Measurements from ENCODE around the gene EML4. TPM values are rescaled to one million over a fixed set of nuclear protein-coding genes. Genes with fewer than 3 reads are reported as not detected.

Gene EML4
- total RNA-seq, 3 donors from 2014 or later: 19.4 to 68.5 (median 36.7) TPM

DNA sequence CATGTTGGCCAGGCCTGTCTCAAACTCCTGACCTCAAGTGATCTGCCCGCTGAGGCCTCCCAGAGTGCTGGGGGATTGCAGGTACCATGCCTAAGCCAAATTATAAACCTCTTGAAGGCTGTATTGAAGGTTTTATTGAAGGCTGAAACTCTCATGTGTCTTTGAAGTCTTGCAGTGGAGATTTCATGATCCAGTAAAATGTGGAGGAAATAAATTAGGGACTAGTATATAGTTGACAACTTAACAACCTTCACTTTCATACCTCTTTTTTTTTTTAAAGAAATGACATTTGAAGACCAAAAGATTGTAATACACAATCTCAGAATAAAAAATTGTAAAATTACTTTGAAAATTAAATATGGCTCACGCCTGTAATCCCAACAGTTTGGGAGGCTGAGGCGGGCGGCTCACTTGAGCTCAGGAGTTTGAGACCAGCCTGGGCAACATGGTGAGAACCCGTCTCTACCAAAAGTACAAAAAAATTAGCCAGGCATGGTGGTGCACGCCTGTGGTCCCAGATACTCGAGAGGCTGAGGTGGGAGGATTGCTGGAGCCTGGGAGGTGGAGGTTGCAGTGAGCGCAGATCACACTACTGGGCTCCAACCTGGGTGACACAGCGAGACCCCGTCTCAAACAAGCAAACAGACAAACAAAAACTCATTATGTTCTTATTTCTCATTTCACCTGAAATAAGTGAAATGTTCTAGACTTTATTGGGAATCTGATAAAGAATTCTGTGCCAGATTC, 8.0 kb downstream of the EML4 start:
- Histone ChIP-seq H3K27ac (no peak overlapping the region), H3K27me3 (no peaks in the 10 kb centered on the region), H3K9me3 (no peaks in the 10 kb centered on the region), H3K4me3 (no peak overlapping the region), H3K4me1 (no peaks in the 10 kb centered on the region), H3K36me3 (no peaks in the 10 kb centered on the region)
- no peak for TF ChIP-seq POLR2AphosphoS5 (IDR thresholded peaks at IDR 0.05)
- TF ChIP-seq CTCF (IDR thresholded peaks at IDR 0.05): no peak
- TF ChIP-seq POLR2A (IDR thresholded peaks at IDR 0.05): no peak
- intact Hi-C loops (cut with DNase I; ENCODE audit: low total_unique reads): loop anchor here (1.0 kb wide), 1 partner anchor 11 kb away; no protein-coding TSS in a partner anchor
- no peak for DNase-seq (ENCODE audit: low spot score in 2 of 2)

- Histone ChIP-seq H3K27ac (no peak overlapping the region), H3K4me1 (no peaks in the 10 kb centered on the region), H3K4me3 (no peak overlapping the region), H3K9me3 (no peaks in the 10 kb centered on the region), H3K27me3 (no peaks in the 10 kb centered on the region), H3K36me3 (no peaks in the 10 kb centered on the region)
- intact Hi-C loops (cut with DNase I; ENCODE audit: low total_unique reads): no loop called here
- no peak for DNase-seq (ENCODE audit: low spot score in 2 of 2)
- TF ChIP-seq POLR2AphosphoS5 (IDR thresholded peaks at IDR 0.05) (no peak), CTCF (IDR thresholded peaks at IDR 0.05) (no peak)
Observed at GRCh38 chr2:42178335-42178734, 9.2 kb downstream of the EML4 start.

DNA sequence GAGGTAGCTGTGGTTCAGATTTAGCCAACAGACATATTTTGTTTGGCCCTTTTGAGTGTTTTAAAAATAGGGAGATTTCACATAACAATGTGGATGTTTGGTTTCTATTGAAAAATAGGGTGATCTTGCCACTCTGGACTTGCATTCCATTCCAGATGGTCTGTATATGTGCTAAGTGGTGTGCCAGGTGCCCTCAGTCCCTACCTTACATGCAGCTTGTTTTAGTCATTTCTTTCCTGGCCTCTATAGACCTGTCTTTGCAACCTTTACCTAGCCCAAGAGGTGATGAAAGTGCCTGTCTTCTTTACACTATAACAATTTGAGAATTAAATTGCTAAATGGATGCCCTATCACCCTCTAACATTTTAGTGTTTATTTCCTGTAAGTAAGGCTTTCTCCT, 11.1 kb downstream of the EML4 start:
- H3K9me3 ChIP-seq: no peaks in the 10 kb centered on the region
- TF ChIP-seq CTCF (IDR thresholded peaks at IDR 0.05) (no peak), POLR2AphosphoS5 (IDR thresholded peaks at IDR 0.05) (no peak), POLR2A (IDR thresholded peaks at IDR 0.05) (no peak)
- H3K4me1 ChIP-seq: no peaks in the 10 kb centered on the region
- no peak overlapping the region for H3K4me3 ChIP-seq
- no peak overlapping the region for H3K27ac ChIP-seq
- DNase-seq (ENCODE audit: low spot score in 2 of 2): no peak
- intact Hi-C loops (cut with DNase I; ENCODE audit: low total_unique reads): no loop called here
- H3K36me3 ChIP-seq: no peaks in the 10 kb centered on the region
- no peaks in the 10 kb centered on the region for H3K27me3 ChIP-seq

DNA sequence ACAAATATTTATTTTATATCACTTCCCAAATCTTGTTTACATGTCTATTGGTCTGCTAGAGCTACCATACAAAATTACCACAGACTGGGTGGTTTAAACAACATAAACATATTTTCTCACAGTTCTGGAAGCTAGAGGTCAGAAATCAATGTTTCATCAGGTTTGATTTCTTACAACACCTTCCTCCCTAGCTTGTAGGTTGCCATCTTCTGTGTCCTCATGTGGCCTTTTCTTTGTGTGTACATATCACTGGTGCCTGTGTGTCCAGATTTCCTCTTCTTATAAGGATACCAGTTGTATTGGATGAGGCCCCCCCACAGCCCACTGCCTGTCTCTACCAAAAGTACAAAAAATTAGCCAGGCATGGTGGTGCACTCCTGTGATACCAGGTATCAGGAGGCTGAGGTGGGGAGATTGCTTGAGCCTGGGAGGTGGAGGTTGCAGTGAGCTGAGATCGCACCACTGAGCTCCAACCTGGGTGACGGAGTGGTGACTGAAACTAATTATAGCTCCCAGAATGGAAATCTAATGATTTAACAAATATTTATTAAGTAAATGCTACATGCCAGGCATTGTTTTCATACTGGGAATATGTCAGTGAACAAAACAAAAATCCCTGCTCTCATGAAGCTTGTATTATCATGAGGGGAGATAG, 13.6 kb downstream of the EML4 start:
- intact Hi-C loops (cut with DNase I; ENCODE audit: low total_unique reads): no loop called here
- Histone ChIP-seq H3K27ac (no peak overlapping the region), H3K4me3 (no peak overlapping the region), H3K9me3 (no peaks in the 10 kb centered on the region), H3K4me1 (no peaks in the 10 kb centered on the region), H3K27me3 (no peaks in the 10 kb centered on the region), H3K36me3 (no peaks in the 10 kb centered on the region)
- TF ChIP-seq CTCF (IDR thresholded peaks at IDR 0.05) (no peak), POLR2AphosphoS5 (IDR thresholded peaks at IDR 0.05) (no peak), POLR2A (IDR thresholded peaks at IDR 0.05) (no peak)
- no peak for DNase-seq (ENCODE audit: low spot score in 2 of 2)

DNA sequence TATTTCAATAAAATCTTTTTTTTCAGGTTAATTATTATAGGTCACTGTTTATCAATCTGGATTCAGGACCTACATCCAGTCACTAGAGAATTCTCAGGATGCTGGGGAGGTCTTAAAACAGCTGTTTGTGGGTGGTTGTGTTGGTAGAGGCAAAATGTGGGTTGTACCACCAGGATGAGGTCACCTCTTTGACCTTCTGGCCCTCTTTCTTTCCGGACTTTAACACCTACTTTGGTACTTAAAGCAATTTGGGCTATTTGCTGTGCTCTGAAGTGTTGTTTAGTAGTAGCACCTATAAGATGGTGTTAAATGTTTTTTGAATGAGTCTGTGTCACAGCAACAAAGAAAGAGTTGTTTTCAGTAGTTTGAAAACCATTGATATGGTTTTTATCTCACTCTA, 14.6 kb downstream of the EML4 start:
- H3K36me3 ChIP-seq: no peaks in the 10 kb centered on the region
- no peak for TF ChIP-seq POLR2A (IDR thresholded peaks at IDR 0.05)
- H3K27ac ChIP-seq: no peak overlapping the region
- H3K27me3 ChIP-seq: no peaks in the 10 kb centered on the region
- intact Hi-C loops (cut with DNase I; ENCODE audit: low total_unique reads): no loop called here
- no peak overlapping the region for H3K4me3 ChIP-seq
- H3K9me3 ChIP-seq: no peaks in the 10 kb centered on the region
- no peaks in the 10 kb centered on the region for H3K4me1 ChIP-seq
- no peak for DNase-seq (ENCODE audit: low spot score in 2 of 2)
